GM21825 (cell line): Measurements from ENCODE around the gene GPR26.
"Not testable (repeated sequence)": the region's sequence is repeated elsewhere in the genome, so short reads cannot be mapped to it uniquely, and the experiment has no call there.

ENCODE experiments used
- ATAC-seq: cut with Tn5 transposase; IDR thresholded peaks from one replicate; pipeline ENCODE4 v1.9.1; 2021; ENCODE audit warnings: mild to moderate bottlenecking, moderate library complexity; ENCODE audit not compliant: unreplicated experiment

The GPR26 gene

GRCh38 chr10:123704076-123704475 lies 37.9 kb downstream of the GPR26 start:
- no peak for ATAC-seq

- no peak for ATAC-seq
These were observed 38.7 kb downstream of the GPR26 start for GRCh38 chr10:123704812-123705211.

- ATAC-seq: no peak
These were observed 40.1 kb downstream of the GPR26 start for GRCh38 chr10:123706236-123706635.

GRCh38 chr10:123715546-123715945 lies 49.4 kb downstream of the GPR26 start:
- no peak for ATAC-seq

GRCh38 chr10:123717336-123717735 lies 51.2 kb downstream of the GPR26 start:
- no peak for ATAC-seq

- no peak for ATAC-seq
These were observed 52.4 kb downstream of the GPR26 start for GRCh38 chr10:123718544-123719060.

GRCh38 chr10:123720536-123720935 lies 54.4 kb downstream of the GPR26 start:
- no peak for ATAC-seq

- ATAC-seq: no peak
These were observed 55.4 kb downstream of the GPR26 start for GRCh38 chr10:123721441-123722049.

GRCh38 chr10:123722351-123722750 lies 56.2 kb downstream of the GPR26 start:
- ATAC-seq: no peak

- ATAC-seq: no peak
These were observed 58.6 kb downstream of the GPR26 start for GRCh38 chr10:123724747-123725146.

GRCh38 chr10:123726381-123726780 lies 60.2 kb downstream of the GPR26 start:
- no peak for ATAC-seq

- no peak for ATAC-seq
These were observed 60.7 kb downstream of the GPR26 start for GRCh38 chr10:123726836-123727235.

- no peak for ATAC-seq
These were observed 63.4 kb downstream of the GPR26 start for GRCh38 chr10:123729523-123729922.

- not testable (repeated sequence) for ATAC-seq
These were observed 70.8 kb downstream of the GPR26 start for GRCh38 chr10:123736917-123737316.

- ATAC-seq: no peak
These were observed 75.0 kb downstream of the GPR26 start for GRCh38 chr10:123741146-123741545.

GRCh38 chr10:123741711-123742110 lies 75.6 kb downstream of the GPR26 start:
- ATAC-seq: no peak

GRCh38 chr10:123742751-123743440 lies 76.7 kb downstream of the GPR26 start:
- no peak for ATAC-seq

GRCh38 chr10:123743441-123744223 lies 77.5 kb downstream of the GPR26 start:
- no peak for ATAC-seq

- ATAC-seq: no peak
These were observed 78.0 kb downstream of the GPR26 start for GRCh38 chr10:123744224-123744536.
